Mucosa of descending colon (tissue), 3 donors: ENCODE measurements around the gene PGS1. TPM values are rescaled to one million over a fixed set of nuclear protein-coding genes. Genes with fewer than 3 reads are reported as not detected.

Experiments used
- ATAC-seq: fragments of 200-7000 bp; cut with Tn5 transposase; one replicate; pipeline ENCODE4 v1.9.1; 2020; ENCODE audit warnings: mild to moderate bottlenecking, moderate library complexity
- DNase-seq, 3 donors: peaks; one replicate each; pipeline ENCODE4 v3.0.0-alpha.2; 2020
- H3K36me3 ChIP-seq: fragments of 200-600 bp; one replicate; pipeline ENCODE4 v1.8.0; 2021; ENCODE audit warnings: low read depth, mild to moderate bottlenecking
- H3K4me1 ChIP-seq: fragments of 200-600 bp; one replicate; pipeline ENCODE4 v1.8.0; 2021; ENCODE audit warnings: low read depth, mild to moderate bottlenecking
- H3K4me3 ChIP-seq: fragments of 200-600 bp; one replicate; pipeline ENCODE4 v1.8.0; 2021; ENCODE audit warnings: mild to moderate bottlenecking
- H3K9me3 ChIP-seq: fragments of 200-600 bp; one replicate; pipeline ENCODE4 v1.8.0; 2021; ENCODE audit warnings: mild to moderate bottlenecking
- intact Hi-C, 2 donors: fragments of 100-400 bp; cut with DNase I in 1 of 2; cut with micrococcal nuclease in 1 of 2; formaldehyde crosslinking; loops; one replicate each; pipeline versions ENCODE4 v1.11.0 to v1.11.1; 2022; cut with DNase I, micrococcal nuclease
- total RNA-seq, 3 donors: library from RNA; stranded (reverse); fragmentation: NEBNext Ultra II Directional in 2 of 3; extraction: Animal tissue kit (Norgen Biotek cat#: 25700) in 2 of 3; gene quantifications; one replicate each; pipeline versions ENCODE4 v1.2.1 to v1.2.4, GENCODE V29; 2021 to 2023
- TF ChIP-seq, protein P1 (sequence below): fragments of 200-600 bp; IDR thresholded peaks from one replicate; pipeline ENCODE4 v1.8.0; 2022; ENCODE audit warnings: antibody characterized with exemption, mild to moderate bottlenecking
- donor health status: DM: no; HTN: no; CAD: no; lungs with moderate emphysema.
- donor health status: DM: no; HTN: no; CAD: no.
- donor health status: DM: no; HTN: yes; CAD: no.

Gene PGS1
- total RNA-seq, 3 donors from 2014 or later: 36.2 to 54.3 (median 48.8) TPM

DNA sequence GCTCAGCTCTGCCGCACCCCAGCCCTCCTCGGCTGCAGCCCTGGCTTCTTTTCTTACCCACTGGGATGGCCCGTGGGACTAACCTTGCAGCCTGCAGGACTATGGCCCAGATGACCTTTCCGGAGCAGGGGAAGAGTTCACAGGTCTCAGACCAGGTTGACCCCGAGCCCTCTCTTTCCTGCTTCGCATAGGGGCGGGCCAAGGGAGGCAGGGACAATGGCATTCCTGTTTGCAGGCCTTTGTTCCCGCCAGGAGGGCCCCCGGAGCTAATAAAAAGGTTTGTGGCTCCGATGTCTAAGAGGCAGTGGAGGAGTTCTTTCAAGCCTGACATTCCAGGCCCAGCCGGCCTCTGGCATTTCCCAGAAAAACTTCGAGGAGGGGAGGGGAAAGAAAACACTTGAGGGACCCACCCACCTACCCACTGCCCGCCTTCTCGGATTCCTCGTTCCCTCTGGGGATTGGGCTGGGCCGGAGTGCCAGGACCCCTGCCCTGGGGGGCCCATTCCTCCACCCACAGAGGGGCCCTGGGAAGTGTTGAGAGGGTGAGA lies 12.8 kb upstream of the PGS1 start:
- no peak for DNase-seq
- TF ChIP-seq, protein P1, sequence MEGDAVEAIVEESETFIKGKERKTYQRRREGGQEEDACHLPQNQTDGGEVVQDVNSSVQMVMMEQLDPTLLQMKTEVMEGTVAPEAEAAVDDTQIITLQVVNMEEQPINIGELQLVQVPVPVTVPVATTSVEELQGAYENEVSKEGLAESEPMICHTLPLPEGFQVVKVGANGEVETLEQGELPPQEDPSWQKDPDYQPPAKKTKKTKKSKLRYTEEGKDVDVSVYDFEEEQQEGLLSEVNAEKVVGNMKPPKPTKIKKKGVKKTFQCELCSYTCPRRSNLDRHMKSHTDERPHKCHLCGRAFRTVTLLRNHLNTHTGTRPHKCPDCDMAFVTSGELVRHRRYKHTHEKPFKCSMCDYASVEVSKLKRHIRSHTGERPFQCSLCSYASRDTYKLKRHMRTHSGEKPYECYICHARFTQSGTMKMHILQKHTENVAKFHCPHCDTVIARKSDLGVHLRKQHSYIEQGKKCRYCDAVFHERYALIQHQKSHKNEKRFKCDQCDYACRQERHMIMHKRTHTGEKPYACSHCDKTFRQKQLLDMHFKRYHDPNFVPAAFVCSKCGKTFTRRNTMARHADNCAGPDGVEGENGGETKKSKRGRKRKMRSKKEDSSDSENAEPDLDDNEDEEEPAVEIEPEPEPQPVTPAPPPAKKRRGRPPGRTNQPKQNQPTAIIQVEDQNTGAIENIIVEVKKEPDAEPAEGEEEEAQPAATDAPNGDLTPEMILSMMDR: no peak
- ATAC-seq: no peak
- H3K36me3 ChIP-seq: no peaks in the 10 kb centered on the region
- no peak overlapping the region for H3K4me3 ChIP-seq
- H3K9me3 ChIP-seq: no peaks in the 10 kb centered on the region
- intact Hi-C loops: loop anchor here in 1 of 2 donors (10.0 kb wide), 1 partner anchor 71 kb away; no protein-coding TSS in a partner anchor
- no peaks in the 10 kb centered on the region for H3K4me1 ChIP-seq

DNA sequence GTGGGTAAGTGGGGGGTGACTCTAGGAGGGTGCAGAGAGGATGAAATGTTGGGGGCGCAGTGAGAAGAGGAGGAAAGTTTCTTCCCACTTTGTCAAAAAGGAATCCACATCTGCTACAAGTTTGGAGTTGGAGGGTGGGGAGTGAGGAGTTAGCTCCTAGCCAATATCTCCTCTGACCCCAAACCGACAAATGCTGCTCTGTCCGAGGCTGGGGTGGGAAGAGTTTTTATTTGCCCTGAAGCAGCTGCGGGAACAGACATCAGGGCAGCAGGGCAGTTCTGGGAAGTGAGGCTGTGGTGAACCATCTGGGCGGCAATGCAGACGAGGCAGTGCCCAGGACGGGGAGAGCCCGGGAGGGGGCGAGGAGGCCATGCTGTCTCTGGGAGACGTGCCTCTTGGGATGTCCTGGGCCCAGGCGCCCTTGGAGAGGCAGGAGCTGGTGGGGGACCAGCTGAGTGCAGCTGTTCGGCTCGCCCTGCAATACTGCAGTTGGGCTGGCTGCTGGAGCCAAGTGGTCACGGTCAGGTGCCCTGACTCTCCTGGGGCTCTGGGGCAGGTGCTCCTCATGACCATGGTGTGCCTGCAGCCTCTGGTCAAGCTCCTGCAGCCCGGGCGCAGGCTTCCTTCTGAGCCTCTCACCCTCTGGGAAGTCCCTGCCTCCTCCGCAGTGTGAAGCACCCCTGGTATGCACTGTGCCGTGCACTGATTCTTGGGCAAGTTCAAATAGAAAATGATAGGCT lies 12.2 kb upstream of the PGS1 start:
- no peak overlapping the region for H3K4me3 ChIP-seq
- TF ChIP-seq, protein P1: no peak
- ATAC-seq: peak; percentile 32
- H3K36me3 ChIP-seq: no peaks in the 10 kb centered on the region
- H3K9me3 ChIP-seq: no peaks in the 10 kb centered on the region
- peak in 1 of 3 donors; percentile 60 for DNase-seq
- no peaks in the 10 kb centered on the region for H3K4me1 ChIP-seq
- intact Hi-C loops: loop anchor here in 1 of 2 donors (10.0 kb wide), 1 partner anchor 71 kb away; no protein-coding TSS in a partner anchor

DNA sequence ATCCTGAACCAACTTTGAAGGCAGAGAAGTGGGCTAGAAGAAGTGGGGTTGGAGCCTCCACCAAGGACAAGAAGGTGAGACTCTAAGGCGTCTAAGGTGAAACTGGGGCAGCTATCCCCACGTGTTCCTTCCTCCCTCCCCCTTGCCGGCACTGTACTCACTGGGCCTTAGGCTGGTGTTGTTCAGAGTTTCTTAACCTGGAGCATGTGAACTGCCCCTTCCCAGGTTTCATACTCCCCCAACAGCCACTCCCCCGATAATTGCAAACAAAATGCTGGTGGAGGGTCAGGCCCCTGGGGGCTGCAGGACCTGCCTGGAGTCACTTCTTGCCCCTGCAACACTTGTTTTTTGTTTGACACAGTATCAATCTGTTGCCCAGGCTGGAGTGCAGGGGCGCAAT lies 11.3 kb upstream of the PGS1 start:
- H3K36me3 ChIP-seq: no peaks in the 10 kb centered on the region
- TF ChIP-seq, protein P1: no peak
- intact Hi-C loops: loop anchor here in 1 of 2 donors (10.0 kb wide), 1 partner anchor 72 kb away; no protein-coding TSS in a partner anchor
- ATAC-seq (no peak), DNase-seq (no peak)
- no peaks in the 10 kb centered on the region for H3K9me3 ChIP-seq
- H3K4me1 ChIP-seq: no peaks in the 10 kb centered on the region
- no peak overlapping the region for H3K4me3 ChIP-seq

DNA sequence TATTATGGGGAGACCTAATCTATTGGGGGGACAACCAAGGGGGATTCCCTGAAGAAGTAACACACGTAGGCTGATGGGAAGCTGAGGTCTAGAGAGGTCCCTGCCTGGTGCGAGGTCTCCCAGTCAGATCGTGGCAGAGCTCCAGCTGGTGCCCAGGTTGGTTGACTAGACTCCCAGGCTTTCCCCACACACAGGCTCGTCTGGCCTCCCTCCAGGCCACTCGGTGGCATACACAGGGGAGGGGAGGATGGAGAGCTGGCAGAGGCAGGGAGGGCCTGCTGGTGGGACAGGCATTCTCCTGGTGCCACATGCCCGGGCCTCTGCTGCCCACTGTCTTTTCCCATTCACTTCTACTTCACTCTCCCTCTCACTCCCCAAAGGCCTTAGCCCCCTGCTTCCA lies 10.1 kb upstream of the PGS1 start:
- no peak overlapping the region for H3K4me3 ChIP-seq
- TF ChIP-seq, protein P1: no peak
- no peaks in the 10 kb centered on the region for H3K4me1 ChIP-seq
- intact Hi-C loops: loop anchor here in 1 of 2 donors (10.0 kb wide), 1 partner anchor 74 kb away; no protein-coding TSS in a partner anchor
- DNase-seq (no peak), ATAC-seq (no peak)
- no peaks in the 10 kb centered on the region for H3K36me3 ChIP-seq
- H3K9me3 ChIP-seq: no peaks in the 10 kb centered on the region

DNA sequence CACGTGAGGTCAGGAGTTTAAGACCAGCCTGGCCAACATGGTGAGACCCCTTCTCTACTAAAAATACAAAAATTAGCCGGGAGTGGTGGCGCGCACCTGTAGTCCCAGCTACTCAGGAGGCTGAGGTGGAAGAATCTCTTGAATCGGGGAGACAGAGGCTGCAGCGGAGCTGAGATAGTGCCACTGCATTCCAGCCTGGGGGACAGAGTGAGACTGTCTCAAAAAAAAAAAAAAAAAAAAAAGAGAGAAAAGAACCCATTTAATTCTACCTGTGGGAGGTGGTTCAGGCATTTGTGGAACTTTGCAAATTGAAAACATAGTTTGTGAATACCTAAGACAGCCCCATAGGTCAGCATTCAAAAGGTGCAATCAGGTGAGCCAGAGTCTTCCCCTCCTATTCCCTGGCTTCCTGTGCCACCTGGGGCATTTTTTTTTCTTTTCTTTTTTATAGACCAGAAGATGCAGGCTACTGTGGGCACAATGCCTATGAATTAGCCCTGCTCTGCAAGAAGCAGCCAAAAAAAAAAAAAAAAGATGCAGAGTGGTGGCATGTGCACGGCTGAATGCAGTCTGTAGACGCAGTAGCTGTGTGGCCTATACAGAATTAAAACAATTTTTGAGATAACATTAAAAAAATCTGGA lies 9.5 kb upstream of the PGS1 start:
- Histone ChIP-seq H3K4me1 (no peaks in the 10 kb centered on the region), H3K9me3 (no peaks in the 10 kb centered on the region), H3K4me3 (no peak overlapping the region), H3K36me3 (no peaks in the 10 kb centered on the region)
- DNase-seq (no peak), ATAC-seq (no peak)
- TF ChIP-seq, protein P1: no peak
- intact Hi-C loops: loop anchor here in 1 of 2 donors (10.0 kb wide), 1 partner anchor 74 kb away; no protein-coding TSS in a partner anchor
